Measurements from ENCODE around the gene KDELR1. TPM values are rescaled to one million over a fixed set of nuclear protein-coding genes. Genes with fewer than 3 reads are reported as not detected.

KDELR1 gene
- total RNA-seq, 1 experiment from 2014 or later, result 111 TPM

GRCh38 chr19:48365602-48366001 lies 25.7 kb downstream of the KDELR1 start:
- in situ Hi-C loops (cut with HindIII; ENCODE audit: low pct_unique_long_range_greater_than_20kb, low sequenced_read_pairs), result no loop called here
- intact Hi-C loops (cut with micrococcal nuclease; ENCODE audit: unreplicated experiment), result no loop called here
- no peak for ATAC-seq

GRCh38 chr19:48364598-48365348 lies 26.6 kb downstream of the KDELR1 start:
- intact Hi-C loops (cut with micrococcal nuclease; ENCODE audit: unreplicated experiment), result no loop called here
- DNase-seq (ENCODE audit: low read depth, low spot score), result no peak
- in situ Hi-C loops (cut with HindIII; ENCODE audit: low pct_unique_long_range_greater_than_20kb, low sequenced_read_pairs), result no loop called here

More at GRCh38 chr19:48365602-48366001, 25.7 kb downstream of the KDELR1 start:
- Histone ChIP-seq H3K4me3 (ENCODE audit: low read depth in 2 of 2, low read length in 2 of 2) (no peak overlapping the region), H3K4me1 (ENCODE audit: control insufficient read depth, insufficient read depth, low read length) (no peaks in the 10 kb centered on the region; the same call in 1 of the 2 replicates), H3K27ac (ENCODE audit: low read length) (no peak overlapping the region), H3K9me3 (ENCODE audit: control insufficient read depth, insufficient read depth, low read depth, low read length) (no peaks in the 10 kb centered on the region), H3K27me3 (ENCODE audit: control insufficient read depth, insufficient read depth, low read length) (no peaks in the 10 kb centered on the region), H3K36me3 (ENCODE audit: control insufficient read depth, insufficient read depth, low read length) (no peaks in the 10 kb centered on the region; the same call in 1 of the 2 replicates)
- CTCF ChIA-PET, result no interaction called here
- POLR2A ChIA-PET, result no interaction called here
- BruUV-seq (replicated peaks), result no TSS peak
- TF ChIP-seq TCF7L2 (IDR thresholded peaks at IDR 0.05; ENCODE audit: low read depth, low read length), result no peak
- no peak for TF ChIP-seq CTCF (IDR thresholded peaks at IDR 0.05)
- TF ChIP-seq REST (IDR thresholded peaks at IDR 0.05; ENCODE audit: insufficient read depth in 1 of 2, low read depth in 2 of 2, low read length in 1 of 2), result no peak
- no peak for TF ChIP-seq SIN3A (IDR thresholded peaks at IDR 0.05; ENCODE audit: borderline replicate concordance, insufficient read depth, low read depth, low read length)
- TF ChIP-seq POLR2AphosphoS5 (IDR thresholded peaks at IDR 0.05; ENCODE audit: low read depth, low read length), result no peak
- DNase-seq (ENCODE audit: low read depth, low spot score), result no peak

More at GRCh38 chr19:48364598-48365348, 26.6 kb downstream of the KDELR1 start:
- TF ChIP-seq TCF7L2 (IDR thresholded peaks at IDR 0.05; ENCODE audit: low read depth, low read length), result no peak
- no peak for TF ChIP-seq REST (IDR thresholded peaks at IDR 0.05; ENCODE audit: insufficient read depth in 1 of 2, low read depth in 2 of 2, low read length in 1 of 2)
- TF ChIP-seq POLR2AphosphoS5 (IDR thresholded peaks at IDR 0.05; ENCODE audit: low read depth, low read length), result no peak
- no peak for TF ChIP-seq CTCF (IDR thresholded peaks at IDR 0.05)
- TF ChIP-seq SIN3A (IDR thresholded peaks at IDR 0.05; ENCODE audit: borderline replicate concordance, insufficient read depth, low read depth, low read length), result no peak
- CTCF ChIA-PET, result no interaction called here
- Histone ChIP-seq H3K9me3 (ENCODE audit: control insufficient read depth, insufficient read depth, low read depth, low read length) (no peaks in the 10 kb centered on the region), H3K27ac (ENCODE audit: low read length) (peak overlapping the region; percentile 96), H3K36me3 (ENCODE audit: control insufficient read depth, insufficient read depth, low read length) (no peaks in the 10 kb centered on the region; the same call in 1 of the 2 replicates), H3K4me3 (ENCODE audit: low read depth in 2 of 2, low read length in 2 of 2) (peak overlapping the region; percentile 54 to 73), H3K27me3 (ENCODE audit: control insufficient read depth, insufficient read depth, low read length) (no peaks in the 10 kb centered on the region), H3K4me1 (ENCODE audit: control insufficient read depth, insufficient read depth, low read length) (no peaks in the 10 kb centered on the region; the same call in 1 of the 2 replicates)
- no TSS peak for BruUV-seq (replicated peaks)
- no peak for ATAC-seq
- POLR2A ChIA-PET, result no interaction called here

Data from Panc1 (cell line).